CD14-positive monocyte (primary cell): ENCODE measurements around the gene CHST12. TPM values are rescaled to one million over a fixed set of nuclear protein-coding genes. Genes with fewer than 3 reads are reported as not detected.
"Not testable (repeated sequence)": the region's sequence is repeated elsewhere in the genome, so short reads cannot be mapped to it uniquely, and the experiment has no call there.

ENCODE experiments used
- DNase-seq, 3 donors: peaks; one replicate each; pipeline ENCODE4 v3.0.0-alpha.2; 2011 to 2022
- H2AFZ ChIP-seq: 2 replicates; pipeline ENCODE4 v1.6.0; 2012; ENCODE audit warnings: mild to moderate bottlenecking, low read depth, low read length, inconsistent platforms; ENCODE audit not compliant: insufficient read depth, poor library complexity, severe bottlenecking
- H3K27ac ChIP-seq, 2 donors: 1 replicate in 1 of 2; 2 replicates in 1 of 2; pipeline ENCODE4 v1.5.1; 2012 to 2013; ENCODE audit warnings: low read length in 2 of 2, control low read depth in 1 of 2, inconsistent platforms in 1 of 2, low read depth in 1 of 2, mild to moderate bottlenecking in 1 of 2
- H3K27me3 ChIP-seq, 2 donors: one replicate each; pipeline versions ENCODE4 v1.6.0 to v1.6.1; 2011 to 2013; ENCODE audit warnings: low read length in 2 of 2; ENCODE audit not compliant: control insufficient read depth in 2 of 2, insufficient read depth in 2 of 2
- H3K36me3 ChIP-seq, 2 donors: replicated peaks in 1 of 2; 1 replicate in 1 of 2; 2 replicates in 1 of 2; pipeline versions ENCODE4 v1.5.1 to v1.6.1; 2012 to 2013; ENCODE audit warnings: low read length in 2 of 2, control low read depth in 1 of 2, inconsistent platforms in 1 of 2, mild to moderate bottlenecking in 1 of 2; ENCODE audit not compliant: insufficient read depth in 2 of 2, control insufficient read depth in 1 of 2
- H3K4me1 ChIP-seq, 2 donors: 1 replicate in 1 of 2; 2 replicates in 1 of 2; pipeline versions ENCODE4 v1.5.1 to v1.6.1; 2012 to 2013; ENCODE audit warnings: low read length in 2 of 2, control low read depth in 1 of 2, inconsistent platforms in 1 of 2, mild to moderate bottlenecking in 1 of 2, moderate library complexity in 1 of 2; ENCODE audit not compliant: insufficient read depth in 2 of 2, control insufficient read depth in 1 of 2
- H3K4me2 ChIP-seq: replicated peaks from 2 replicates; pipeline ENCODE3; 2012; ENCODE audit warnings: low read length, moderate library complexity, mild to moderate bottlenecking; ENCODE audit not compliant: poor library complexity, severe bottlenecking; ENCODE audit errors: extremely low read depth
- H3K4me3 ChIP-seq, 3 experiments: fragments of 200-600 bp in 1 of 3; sonication (generic) in 1 of 3; replicated peaks in 1 of 3; 1 replicate in 2 of 3; 2 replicates in 1 of 3; pipeline ENCODE4 v1.5.1; 2011 to 2013; ENCODE audit warnings: low read length in 3 of 3, mild to moderate bottlenecking in 3 of 3, control low read depth in 2 of 3, low read depth in 2 of 3, inconsistent platforms in 1 of 3, moderate library complexity in 1 of 3
- H3K79me2 ChIP-seq: 2 replicates; pipeline ENCODE4 v1.6.0; 2012; ENCODE audit warnings: mild to moderate bottlenecking, control low read depth, inconsistent platforms, low read length, moderate library complexity; ENCODE audit not compliant: insufficient read depth
- H3K9ac ChIP-seq: 2 replicates; pipeline ENCODE4 v1.6.0; 2017; ENCODE audit warnings: low read length, mild to moderate bottlenecking; ENCODE audit not compliant: insufficient read depth, poor library complexity, severe bottlenecking
- H3K9me3 ChIP-seq, 2 donors: replicated peaks in 1 of 2; 1 replicate in 1 of 2; 2 replicates in 1 of 2; pipeline versions ENCODE4 v1.5.1 to v1.6.1; 2012 to 2013; ENCODE audit warnings: low read length in 2 of 2, control low read depth in 1 of 2; ENCODE audit not compliant: control insufficient read depth in 1 of 2, insufficient read depth in 1 of 2
- H4K20me1 ChIP-seq: 2 replicates; pipeline ENCODE4 v1.6.0; 2012; ENCODE audit warnings: mild to moderate bottlenecking, low read length, control low read depth, moderate library complexity; ENCODE audit not compliant: insufficient read depth
- H3K27ac Mint-ChIP-seq, 7 donors: one replicate each; pipeline ENCODE4 v1.8.0; 2020; ENCODE audit warnings: mild to moderate bottlenecking in 7 of 7, mixed read lengths in 7 of 7, moderate library complexity in 6 of 7, inconsistent platforms in 2 of 7
- H3K27me3 Mint-ChIP-seq, 3 donors: one replicate each; pipeline ENCODE4 v1.8.0; 2021 to 2022; ENCODE audit warnings: low read depth in 3 of 3, mild to moderate bottlenecking in 3 of 3, mixed read lengths in 3 of 3, moderate library complexity in 3 of 3, inconsistent platforms in 1 of 3
- H3K36me3 Mint-ChIP-seq, 2 donors: one replicate each; pipeline ENCODE4 v1.8.0; 2020; ENCODE audit warnings: mixed read lengths in 2 of 2, inconsistent platforms in 1 of 2, mild to moderate bottlenecking in 1 of 2
- H3K4me1 Mint-ChIP-seq: one replicate; pipeline ENCODE4 v1.8.0; 2020; ENCODE audit warnings: mild to moderate bottlenecking, mixed read lengths
- H3K4me3 Mint-ChIP-seq, 2 donors: one replicate each; pipeline ENCODE4 v1.8.0; 2020; ENCODE audit warnings: mild to moderate bottlenecking in 2 of 2, mixed read lengths in 2 of 2, moderate library complexity in 1 of 2
- H3K9me3 Mint-ChIP-seq, 7 donors: one replicate each; pipeline ENCODE4 v1.8.0; 2020 to 2022; ENCODE audit warnings: mixed read lengths in 7 of 7, mild to moderate bottlenecking in 6 of 7, moderate library complexity in 6 of 7, inconsistent platforms in 2 of 7
- whole genome bisulfite sequencing: methylation state at CpG from one replicate; pipeline ENCODE4 v1.1.5; 2013; ENCODE audit warnings: missing lambda C conversion rate; ENCODE audit not compliant: insufficient coverage; 5-methylcytosine and 5-hydroxymethylcytosine counted together
- intact Hi-C, 2 donors: fragments of 100-400 bp; cut with micrococcal nuclease; formaldehyde crosslinking; loops; one replicate each; pipeline versions ENCODE4 v1.15.0 to v1.15.1; 2023
- polyA plus RNA-seq, 3 donors: library from polyadenylated mRNA; depleted of rRNA in 1 of 3; unstranded in 2 of 3; stranded (reverse) in 1 of 3; fragments of 300-500 nt in 2 of 3; fragments of >200 nt in 1 of 3; fragmentation: Illumina TruSeq in 2 of 3; gene quantifications; 1 replicate in 2 of 3; 2 replicates in 1 of 3; pipeline ENCODE4 v1.2.3, GENCODE V29; 2012 to 2021
- TF ChIP-seq, protein P1 (sequence below): fragments of 200-600 bp; IDR thresholded peaks from one replicate; pipeline ENCODE4 v1.8.0; 2022; ENCODE audit warnings: antibody characterized with exemption, mild to moderate bottlenecking

Gene CHST12
- polyA plus RNA-seq, 3 donors, result 5.8 to 10.6 (median 7.5) TPM

DNA sequence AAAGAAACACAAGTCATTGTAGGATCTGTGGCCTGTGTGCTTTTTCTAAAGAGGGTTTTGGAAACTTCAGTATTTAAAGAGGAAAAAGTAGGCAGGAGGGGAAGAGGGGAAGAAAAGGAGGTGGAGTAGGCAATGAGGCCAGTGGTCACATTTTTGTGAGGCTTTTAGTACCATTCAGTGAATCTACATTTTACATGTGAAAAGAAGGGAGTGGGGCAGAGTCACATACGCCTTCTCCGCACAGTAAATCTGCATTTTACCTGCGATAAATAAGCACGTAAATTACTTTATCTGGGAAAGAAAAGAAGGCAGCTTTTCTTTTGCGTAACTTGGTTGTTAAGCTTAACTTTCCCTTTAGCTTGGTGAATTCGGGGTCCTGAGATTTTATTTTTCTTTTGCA is 13.2 kb downstream of the CHST12 start:
- H3K27me3 ChIP-seq, result no peaks in the 10 kb centered on the region
- no peaks in the 10 kb centered on the region for H3K36me3 ChIP-seq
- H2AFZ ChIP-seq, result no peak overlapping the region
- Mint-ChIP-seq H3K36me3 (peaks cover 3 to 9% of the 10 kb centered on the region in 2 donors), H3K4me1 (peaks cover 42% of the 10 kb centered on the region), H3K4me3 (no peak overlapping the region), H3K9me3 (no peaks in the 10 kb centered on the region), H3K27me3 (no peaks in the 10 kb centered on the region), H3K27ac (peak overlapping the region in 2 of 7 donors; percentile 19 to 42)
- 100% methylated on average over 2 of the region's 6 CpGs for WGBS
- no peak for DNase-seq
- no peak overlapping the region for H3K4me3 ChIP-seq
- peaks cover 92% of the 10 kb centered on the region for H3K79me2 ChIP-seq
- H3K4me2 ChIP-seq, result no peak overlapping the region
- TF ChIP-seq, protein P1, sequence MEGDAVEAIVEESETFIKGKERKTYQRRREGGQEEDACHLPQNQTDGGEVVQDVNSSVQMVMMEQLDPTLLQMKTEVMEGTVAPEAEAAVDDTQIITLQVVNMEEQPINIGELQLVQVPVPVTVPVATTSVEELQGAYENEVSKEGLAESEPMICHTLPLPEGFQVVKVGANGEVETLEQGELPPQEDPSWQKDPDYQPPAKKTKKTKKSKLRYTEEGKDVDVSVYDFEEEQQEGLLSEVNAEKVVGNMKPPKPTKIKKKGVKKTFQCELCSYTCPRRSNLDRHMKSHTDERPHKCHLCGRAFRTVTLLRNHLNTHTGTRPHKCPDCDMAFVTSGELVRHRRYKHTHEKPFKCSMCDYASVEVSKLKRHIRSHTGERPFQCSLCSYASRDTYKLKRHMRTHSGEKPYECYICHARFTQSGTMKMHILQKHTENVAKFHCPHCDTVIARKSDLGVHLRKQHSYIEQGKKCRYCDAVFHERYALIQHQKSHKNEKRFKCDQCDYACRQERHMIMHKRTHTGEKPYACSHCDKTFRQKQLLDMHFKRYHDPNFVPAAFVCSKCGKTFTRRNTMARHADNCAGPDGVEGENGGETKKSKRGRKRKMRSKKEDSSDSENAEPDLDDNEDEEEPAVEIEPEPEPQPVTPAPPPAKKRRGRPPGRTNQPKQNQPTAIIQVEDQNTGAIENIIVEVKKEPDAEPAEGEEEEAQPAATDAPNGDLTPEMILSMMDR, result no peak
- H3K9me3 ChIP-seq, result no peaks in the 10 kb centered on the region
- peak overlapping the region; percentile 5 for H3K9ac ChIP-seq
- intact Hi-C loops, result no loop called here
- no peak overlapping the region for H3K27ac ChIP-seq
- H4K20me1 ChIP-seq, result peaks cover 6% of the 10 kb centered on the region
- peaks cover 16 to 33% of the 10 kb centered on the region in 2 donors for H3K4me1 ChIP-seq

GRCh38 chr7:2417178-2417577 is 13.8 kb downstream of the CHST12 start:
- H3K27me3 ChIP-seq, H3K9me3 ChIP-seq, intact Hi-C loops, H3K9me3 Mint-ChIP-seq, H3K4me3 Mint-ChIP-seq, H4K20me1 ChIP-seq, H3K4me3 ChIP-seq, H3K27me3 Mint-ChIP-seq, DNase-seq, H2AFZ ChIP-seq, H3K27ac ChIP-seq, H3K36me3 Mint-ChIP-seq, H3K36me3 ChIP-seq, H3K9ac ChIP-seq, H3K4me2 ChIP-seq: not testable (repeated sequence)
- H3K79me2 ChIP-seq, result peaks cover 87% of the 10 kb centered on the region
- Mint-ChIP-seq H3K4me1 (peaks cover 40% of the 10 kb centered on the region), H3K27ac (peak overlapping the region in 1 of 7 donors; percentile 20)
- no CpG with 5 or more reads among the region's 3 CpGs for WGBS
- H3K4me1 ChIP-seq, result peaks cover 10 to 28% of the 10 kb centered on the region in 2 donors
